GM12801 (cell line): ENCODE results near the gene SLC29A4.

ENCODE experiments used
- CTCF ChIP-seq: IDR thresholded peaks from one replicate; pipeline ENCODE4 v1.5.1; 2011; ENCODE audit warnings: control low read depth; ENCODE audit not compliant: insufficient read length; ENCODE audit errors: extremely low read depth

SLC29A4 gene

GRCh38 chr7:5303061-5303460 lies 20.3 kb downstream of the SLC29A4 start:
- TF ChIP-seq CTCF, result no peak

- TF ChIP-seq CTCF, result no peak
These were observed 21.1 kb downstream of the SLC29A4 start for GRCh38 chr7:5303591-5304505.

- TF ChIP-seq CTCF, result no peak
These were observed 26.4 kb downstream of the SLC29A4 start for GRCh38 chr7:5309146-5309545.

- TF ChIP-seq CTCF, result no peak
These were observed 28.2 kb downstream of the SLC29A4 start for GRCh38 chr7:5310822-5311405.

- TF ChIP-seq CTCF, result no peak
These were observed 32.1 kb downstream of the SLC29A4 start for GRCh38 chr7:5314864-5315263.

GRCh38 chr7:5315761-5316160 lies 33.0 kb downstream of the SLC29A4 start:
- TF ChIP-seq CTCF, result no peak

GRCh38 chr7:5320391-5320790 lies 37.6 kb downstream of the SLC29A4 start:
- no peak for TF ChIP-seq CTCF
